ENCODE data around the gene USF1. TPM values are rescaled to one million over a fixed set of nuclear protein-coding genes. Genes with fewer than 3 reads are reported as not detected.

The USF1 gene
- total RNA-seq, 1 experiment from 2014 or later, result 59.2 TPM

DNA sequence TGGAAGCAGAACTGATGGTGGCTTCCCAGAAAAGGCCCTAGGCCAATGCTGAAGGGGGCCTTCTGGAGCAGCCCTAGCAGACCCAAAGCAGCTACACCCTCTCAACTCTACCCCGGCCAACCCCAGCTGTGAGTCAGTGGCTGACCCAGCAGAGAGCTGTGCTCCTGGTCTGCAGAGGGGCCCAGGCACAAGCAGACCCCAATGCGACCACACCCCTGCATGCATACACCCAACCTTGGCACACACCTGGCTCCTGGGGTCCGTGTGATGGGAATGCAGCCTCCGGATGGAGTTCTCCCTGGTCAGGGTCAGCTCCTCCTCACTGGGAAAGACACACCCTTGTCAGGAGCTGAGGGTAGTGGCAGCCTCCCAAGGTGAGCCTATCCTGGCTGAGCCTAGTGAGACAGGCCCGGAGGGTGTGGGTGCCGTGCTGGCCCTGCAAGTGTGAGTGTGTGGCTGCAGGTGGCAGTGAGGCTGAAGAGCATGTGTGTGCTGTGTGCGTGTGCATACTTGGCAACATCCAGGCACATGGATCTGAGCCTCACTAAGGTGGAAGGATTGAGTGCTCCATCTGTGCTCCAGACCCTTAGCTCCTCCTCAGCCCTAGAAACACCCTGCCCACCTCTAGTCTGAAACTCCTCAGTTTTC lies 27.8 kb upstream of the USF1 start:
- Histone ChIP-seq H3K4ac (ENCODE audit: low read depth, low read length) (no peak overlapping the region), H2BK12ac (ENCODE audit: insufficient read length, low read depth, low read length) (no peak overlapping the region), H3K4me2 (ENCODE audit: insufficient read depth, insufficient read length, low read length) (no peak overlapping the region), H2BK15ac (ENCODE audit: low read depth, low read length) (no peak overlapping the region), H2BK5ac (ENCODE audit: insufficient read length, low read length) (no peak overlapping the region), H3K23ac (ENCODE audit: insufficient read length, low read depth, low read length) (no peak overlapping the region), H3K18ac (ENCODE audit: insufficient read length, low read depth, low read length) (no peak overlapping the region), H2AK5ac (ENCODE audit: insufficient read length, low read length) (no peak overlapping the region), H3K14ac (ENCODE audit: insufficient read depth, low read length) (no peak overlapping the region), H3K9me3 (ENCODE audit: control insufficient read depth, low read depth, low read length) (no peaks in the 10 kb centered on the region), H2BK20ac (ENCODE audit: low read depth, low read length, poor library complexity, severe bottlenecking) (no peak overlapping the region), H3K4me1 (ENCODE audit: insufficient read depth, low read length) (no peaks in the 10 kb centered on the region), H4K8ac (replicated peaks; ENCODE audit: insufficient read length, low read depth, low read length) (no peak overlapping the region), H3K79me2 (ENCODE audit: insufficient read depth, low read length) (no peaks in the 10 kb centered on the region), H2BK120ac (ENCODE audit: low read depth, low read length, poor library complexity, severe bottlenecking) (no peak overlapping the region), H3K9ac (ENCODE audit: extremely low read depth, insufficient read length, low read length) (no peak overlapping the region), H4K5ac (ENCODE audit: insufficient read length, low read depth, low read length) (no peak overlapping the region), H3K79me1 (ENCODE audit: insufficient read depth, low read depth, low read length, poor library complexity, severe bottlenecking) (no peaks in the 10 kb centered on the region), H3K27ac (ENCODE audit: insufficient read length, low read depth, low read length) (no peak overlapping the region), H4K20me1 (ENCODE audit: control insufficient read depth, insufficient read depth, insufficient read length) (no peaks in the 10 kb centered on the region), H3K56ac (ENCODE audit: insufficient read length, low read depth, low read length) (no peak overlapping the region), H3K27me3 (ENCODE audit: insufficient read depth, low read length) (no peaks in the 10 kb centered on the region), H2AFZ (ENCODE audit: low read length) (no peak overlapping the region), H4K91ac (ENCODE audit: insufficient read length, low read depth, low read length) (no peak overlapping the region), H3K23me2 (ENCODE audit: insufficient read length, low read depth, low read length, poor library complexity, severe bottlenecking) (no peaks in the 10 kb centered on the region), H3T11ph (ENCODE audit: low read length) (no peak overlapping the region)
- Mint-ChIP-seq H3K4me1 (peaks cover 12% of the 10 kb centered on the region in 2 experiments; a peak in 3 of 4 replicates), H3K27me3 (ENCODE audit: low read depth) (peaks cover 2% of the 10 kb centered on the region; the same call in 1 of the 2 replicates), H3K4me3 (no peak overlapping the region), H3K9me3 (no peaks in the 10 kb centered on the region; a peak in 1 of 5 replicates), H3K36me3 (ENCODE audit: insufficient read depth in 1 of 3, low read depth in 3 of 3) (no peaks in the 10 kb centered on the region), H3K27ac (peak overlapping the region in 1 of 3 experiments; percentile 69; a peak in 2 of 7 replicates)
- TF ChIP-seq, protein P1, sequence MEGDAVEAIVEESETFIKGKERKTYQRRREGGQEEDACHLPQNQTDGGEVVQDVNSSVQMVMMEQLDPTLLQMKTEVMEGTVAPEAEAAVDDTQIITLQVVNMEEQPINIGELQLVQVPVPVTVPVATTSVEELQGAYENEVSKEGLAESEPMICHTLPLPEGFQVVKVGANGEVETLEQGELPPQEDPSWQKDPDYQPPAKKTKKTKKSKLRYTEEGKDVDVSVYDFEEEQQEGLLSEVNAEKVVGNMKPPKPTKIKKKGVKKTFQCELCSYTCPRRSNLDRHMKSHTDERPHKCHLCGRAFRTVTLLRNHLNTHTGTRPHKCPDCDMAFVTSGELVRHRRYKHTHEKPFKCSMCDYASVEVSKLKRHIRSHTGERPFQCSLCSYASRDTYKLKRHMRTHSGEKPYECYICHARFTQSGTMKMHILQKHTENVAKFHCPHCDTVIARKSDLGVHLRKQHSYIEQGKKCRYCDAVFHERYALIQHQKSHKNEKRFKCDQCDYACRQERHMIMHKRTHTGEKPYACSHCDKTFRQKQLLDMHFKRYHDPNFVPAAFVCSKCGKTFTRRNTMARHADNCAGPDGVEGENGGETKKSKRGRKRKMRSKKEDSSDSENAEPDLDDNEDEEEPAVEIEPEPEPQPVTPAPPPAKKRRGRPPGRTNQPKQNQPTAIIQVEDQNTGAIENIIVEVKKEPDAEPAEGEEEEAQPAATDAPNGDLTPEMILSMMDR (conservative IDR thresholded peaks at IDR 0.05), result 0 out of 3 replicates have a peak, but pooled peaks have one; percentile 15
- WGBS (ENCODE audit: extremely low coverage, insufficient read length, low lambda C conversion rate), result no CpG with 5 or more reads among the region's 7 CpGs
- no peak for DNase-seq
